Neutrophil (primary cell): ENCODE results near the gene BPIFB6.

ENCODE experiments used
- H3K27ac ChIP-seq: fragments of 200-600 bp; sonication (generic); 2 replicates; pipeline ENCODE4 v1.5.1; 2016; ENCODE audit warnings: mild to moderate bottlenecking, moderate library complexity
- H3K27me3 ChIP-seq: fragments of 200-600 bp; sonication (generic); 2 replicates; pipeline ENCODE4 v1.6.0; 2016; ENCODE audit warnings: mild to moderate bottlenecking
- H3K36me3 ChIP-seq: fragments of 200-600 bp; sonication (generic); 2 replicates; pipeline ENCODE4 v1.5.1; 2017
- H3K4me1 ChIP-seq, 2 experiments: fragments of 200-600 bp in 1 of 2; sonication (generic) in 1 of 2; 1 replicate in 1 of 2; 2 replicates in 1 of 2; pipeline versions ENCODE4 v1.5.1 to v1.6.1; 2013 to 2016; ENCODE audit warnings: low read depth in 1 of 2, low read length in 1 of 2, mild to moderate bottlenecking in 1 of 2, moderate library complexity in 1 of 2; ENCODE audit not compliant: control insufficient read depth in 1 of 2, insufficient read depth in 1 of 2
- H3K4me3 ChIP-seq, 2 experiments: fragments of 200-600 bp in 1 of 2; sonication (generic) in 1 of 2; 1 replicate in 1 of 2; 2 replicates in 1 of 2; pipeline ENCODE4 v1.5.1; 2013 to 2016; ENCODE audit warnings: low read depth in 1 of 2, low read length in 1 of 2, mild to moderate bottlenecking in 1 of 2, moderate library complexity in 1 of 2
- H3K9me3 ChIP-seq: fragments of 200-600 bp; sonication (generic); 2 replicates; pipeline ENCODE4 v1.5.1; 2016
- TF ChIP-seq, protein P1 (sequence below): fragments of 200-600 bp; sonication (generic); IDR thresholded peaks from 2 replicates; pipeline ENCODE4 v1.5.1; 2016; ENCODE audit warnings: antibody characterized with exemption

Gene BPIFB6

GRCh38 chr20:33021879-33022278 lies 9.6 kb upstream of the BPIFB6 start:
- TF ChIP-seq, protein P1, sequence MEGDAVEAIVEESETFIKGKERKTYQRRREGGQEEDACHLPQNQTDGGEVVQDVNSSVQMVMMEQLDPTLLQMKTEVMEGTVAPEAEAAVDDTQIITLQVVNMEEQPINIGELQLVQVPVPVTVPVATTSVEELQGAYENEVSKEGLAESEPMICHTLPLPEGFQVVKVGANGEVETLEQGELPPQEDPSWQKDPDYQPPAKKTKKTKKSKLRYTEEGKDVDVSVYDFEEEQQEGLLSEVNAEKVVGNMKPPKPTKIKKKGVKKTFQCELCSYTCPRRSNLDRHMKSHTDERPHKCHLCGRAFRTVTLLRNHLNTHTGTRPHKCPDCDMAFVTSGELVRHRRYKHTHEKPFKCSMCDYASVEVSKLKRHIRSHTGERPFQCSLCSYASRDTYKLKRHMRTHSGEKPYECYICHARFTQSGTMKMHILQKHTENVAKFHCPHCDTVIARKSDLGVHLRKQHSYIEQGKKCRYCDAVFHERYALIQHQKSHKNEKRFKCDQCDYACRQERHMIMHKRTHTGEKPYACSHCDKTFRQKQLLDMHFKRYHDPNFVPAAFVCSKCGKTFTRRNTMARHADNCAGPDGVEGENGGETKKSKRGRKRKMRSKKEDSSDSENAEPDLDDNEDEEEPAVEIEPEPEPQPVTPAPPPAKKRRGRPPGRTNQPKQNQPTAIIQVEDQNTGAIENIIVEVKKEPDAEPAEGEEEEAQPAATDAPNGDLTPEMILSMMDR, result no peak
- no peaks in the 10 kb centered on the region for H3K27me3 ChIP-seq
- H3K4me3 ChIP-seq, result no peak overlapping the region
- H3K36me3 ChIP-seq, result no peaks in the 10 kb centered on the region
- H3K9me3 ChIP-seq, result no peaks in the 10 kb centered on the region
- H3K27ac ChIP-seq, result no peak overlapping the region
- H3K4me1 ChIP-seq, result no peaks in the 10 kb centered on the region

GRCh38 chr20:33022289-33022688 lies 9.2 kb upstream of the BPIFB6 start:
- Histone ChIP-seq H3K4me3 (no peak overlapping the region), H3K27ac (no peak overlapping the region), H3K4me1 (no peaks in the 10 kb centered on the region), H3K9me3 (no peaks in the 10 kb centered on the region), H3K36me3 (no peaks in the 10 kb centered on the region), H3K27me3 (no peaks in the 10 kb centered on the region)
- TF ChIP-seq, protein P1, result no peak

- Histone ChIP-seq H3K27ac (no peak overlapping the region), H3K27me3 (no peaks in the 10 kb centered on the region)
Measured at GRCh38 chr20:33022694-33023438, 8.6 kb upstream of the BPIFB6 start.

GRCh38 chr20:33023439-33024242 lies 7.8 kb upstream of the BPIFB6 start:
- TF ChIP-seq, protein P1, result no peak

More at GRCh38 chr20:33022694-33023438, 8.6 kb upstream of the BPIFB6 start:
- H3K9me3 ChIP-seq, result no peaks in the 10 kb centered on the region
- no peaks in the 10 kb centered on the region for H3K4me1 ChIP-seq
- H3K36me3 ChIP-seq, result no peaks in the 10 kb centered on the region
- TF ChIP-seq, protein P1, result no peak
- H3K4me3 ChIP-seq, result no peak overlapping the region

DNA sequence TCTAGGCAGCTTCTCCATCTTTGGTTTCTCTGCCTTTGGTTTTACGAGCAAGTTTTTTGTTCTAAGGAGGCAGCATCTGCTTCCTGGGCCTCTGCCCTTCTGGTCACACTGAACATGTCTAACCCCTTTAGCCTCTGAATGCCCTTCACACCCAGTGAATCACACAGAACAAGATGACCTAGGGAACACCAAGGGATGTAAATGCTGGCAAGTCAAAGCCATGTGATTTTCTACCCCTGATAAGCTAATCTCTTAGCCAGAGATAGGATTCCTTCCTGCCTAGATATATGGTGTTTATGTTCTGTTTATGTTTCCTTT lies 7.2 kb upstream of the BPIFB6 start:
- no peaks in the 10 kb centered on the region for H3K27me3 ChIP-seq
- TF ChIP-seq, protein P1, result no peak
- H3K27ac ChIP-seq, result no peak overlapping the region
- no peaks in the 10 kb centered on the region for H3K4me1 ChIP-seq
- no peaks in the 10 kb centered on the region for H3K36me3 ChIP-seq
- no peaks in the 10 kb centered on the region for H3K9me3 ChIP-seq
- H3K4me3 ChIP-seq, result no peak overlapping the region

More at GRCh38 chr20:33023439-33024242, 7.8 kb upstream of the BPIFB6 start:
- Histone ChIP-seq H3K4me3 (no peak overlapping the region), H3K27ac (no peak overlapping the region), H3K4me1 (no peaks in the 10 kb centered on the region), H3K36me3 (no peaks in the 10 kb centered on the region), H3K9me3 (no peaks in the 10 kb centered on the region), H3K27me3 (no peaks in the 10 kb centered on the region)
